ENCODE results near the gene NLGN1.

Gene NLGN1

DNA sequence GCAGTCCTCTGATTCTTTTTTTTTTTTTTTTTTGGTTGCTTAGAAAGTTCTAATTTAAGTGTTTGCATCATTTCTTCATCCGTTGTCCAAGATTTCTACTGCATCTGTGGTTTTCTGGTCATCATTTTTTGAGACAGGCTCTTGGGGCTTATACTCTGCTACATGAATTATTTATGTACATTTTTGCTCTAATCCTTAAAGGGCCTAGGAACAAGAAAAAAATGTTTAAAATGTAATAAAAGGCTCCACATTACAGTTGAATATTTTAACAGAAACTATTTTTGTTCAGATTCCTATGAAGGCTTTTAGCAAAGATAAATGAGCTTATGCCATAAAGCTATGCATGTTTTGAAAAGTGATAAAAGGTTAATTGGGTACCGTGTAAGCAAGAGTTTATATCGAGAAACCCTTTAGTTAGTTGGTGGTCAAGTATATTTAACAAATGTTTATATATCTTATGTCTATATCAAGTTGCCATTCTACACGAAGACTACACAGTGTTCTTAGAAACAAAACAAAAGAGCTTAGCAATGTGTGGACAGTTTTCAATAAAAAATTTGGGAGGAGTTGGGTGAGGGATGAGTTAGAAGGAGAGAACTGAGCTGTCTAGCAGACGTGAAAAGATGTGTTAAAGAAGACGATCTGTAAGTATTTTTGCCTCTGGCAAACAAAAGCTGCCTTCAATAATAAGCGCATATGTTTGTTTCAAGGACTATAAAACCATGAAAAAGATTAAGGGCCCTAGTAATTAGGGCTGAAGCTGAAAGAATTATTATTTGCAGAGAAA lies 898.0 kb downstream of the NLGN1 start:
- Histone ChIP-seq H3K36me3 (replicated peaks) (no peaks in the 10 kb centered on the region), H3K27ac (no peak overlapping the region), H3K27me3 (replicated peaks) (no peaks in the 10 kb centered on the region), H3K4me3 (ENCODE audit: low read depth, low read length) (no peak overlapping the region)
- TF ChIP-seq CTCF (IDR thresholded peaks at IDR 0.05; ENCODE audit: low read depth, low read length, missing control alignments): no peak
- DNase-seq: no peak
- in situ Hi-C loops (cut with HindIII; ENCODE audit: low pct_ligation_motif_present, low sequenced_read_pairs): no loop called here

GRCh38 chr3:174302746-174303315 lies 905.3 kb downstream of the NLGN1 start:
- Histone ChIP-seq H3K27me3 (replicated peaks) (no peaks in the 10 kb centered on the region), H3K36me3 (replicated peaks) (no peaks in the 10 kb centered on the region), H3K27ac (no peak overlapping the region), H3K4me3 (ENCODE audit: low read depth, low read length) (no peak overlapping the region)
- no peak for DNase-seq
- no peak for TF ChIP-seq CTCF (IDR thresholded peaks at IDR 0.05; ENCODE audit: low read depth, low read length, missing control alignments)
- in situ Hi-C loops (cut with HindIII; ENCODE audit: low pct_ligation_motif_present, low sequenced_read_pairs): no loop called here

GRCh38 chr3:174303907-174304560 lies 906.5 kb downstream of the NLGN1 start:
- no peak overlapping the region for H3K27ac ChIP-seq
- DNase-seq: no peak
- H3K4me3 ChIP-seq (ENCODE audit: low read depth, low read length): no peak overlapping the region
- no peaks in the 10 kb centered on the region for H3K27me3 ChIP-seq (replicated peaks)
- in situ Hi-C loops (cut with HindIII; ENCODE audit: low pct_ligation_motif_present, low sequenced_read_pairs): no loop called here
- no peak for TF ChIP-seq CTCF (IDR thresholded peaks at IDR 0.05; ENCODE audit: low read depth, low read length, missing control alignments)
- H3K36me3 ChIP-seq (replicated peaks): no peaks in the 10 kb centered on the region

DNA sequence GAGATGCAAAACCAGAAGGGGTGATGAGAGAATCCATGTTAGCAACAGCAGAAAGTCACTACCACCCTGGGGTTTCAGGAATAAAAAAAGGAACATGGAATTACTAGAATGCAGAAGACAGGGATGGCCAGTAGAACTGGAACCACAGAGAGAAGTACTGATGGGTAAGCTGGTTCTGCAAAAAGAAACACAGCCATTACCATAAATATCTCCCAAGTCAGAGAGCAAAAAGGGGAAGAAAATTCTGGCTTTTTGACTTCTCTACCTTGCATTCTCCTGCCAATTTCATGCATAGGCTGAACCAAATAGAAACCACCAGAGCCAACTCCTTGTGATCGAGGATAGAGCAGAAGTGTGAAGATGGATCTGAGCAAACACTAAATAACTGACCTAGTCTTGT lies 911.2 kb downstream of the NLGN1 start:
- in situ Hi-C loops (cut with HindIII; ENCODE audit: low pct_ligation_motif_present, low sequenced_read_pairs): no loop called here
- H3K36me3 ChIP-seq (replicated peaks): no peaks in the 10 kb centered on the region
- DNase-seq: no peak
- no peaks in the 10 kb centered on the region for H3K27me3 ChIP-seq (replicated peaks)
- H3K4me3 ChIP-seq (ENCODE audit: low read depth, low read length): no peak overlapping the region
- H3K27ac ChIP-seq: no peak overlapping the region
- no peak for TF ChIP-seq CTCF (IDR thresholded peaks at IDR 0.05; ENCODE audit: low read depth, low read length, missing control alignments)

DNA sequence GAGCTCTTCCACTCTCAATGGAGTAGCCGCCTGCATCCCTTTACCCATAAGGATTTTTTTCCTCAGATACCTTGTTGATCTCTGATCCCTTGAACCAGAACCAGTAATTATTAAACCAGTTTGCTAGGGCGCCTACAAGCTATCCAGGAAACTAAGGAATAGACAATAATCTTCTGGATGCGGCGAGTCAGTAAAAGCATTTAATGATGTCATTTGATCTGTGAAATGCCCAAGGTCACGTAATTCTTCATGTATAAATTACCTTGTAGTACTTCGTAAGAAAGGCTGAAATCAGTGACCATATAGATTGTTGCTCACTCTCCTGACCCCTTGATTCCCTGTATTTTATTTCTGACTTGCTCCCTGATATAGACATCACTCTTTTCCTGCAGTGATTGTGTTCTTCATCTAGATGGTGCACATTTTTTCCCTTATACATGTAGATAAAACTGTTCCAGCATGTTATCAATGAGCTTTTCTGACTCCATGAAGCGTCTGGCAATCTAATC lies 913.0 kb downstream of the NLGN1 start:
- Histone ChIP-seq H3K4me3 (ENCODE audit: low read depth, low read length) (no peak overlapping the region), H3K27ac (no peak overlapping the region), H3K27me3 (replicated peaks) (no peaks in the 10 kb centered on the region), H3K36me3 (replicated peaks) (no peaks in the 10 kb centered on the region)
- no peak for TF ChIP-seq CTCF (IDR thresholded peaks at IDR 0.05; ENCODE audit: low read depth, low read length, missing control alignments)
- no peak for DNase-seq
- in situ Hi-C loops (cut with HindIII; ENCODE audit: low pct_ligation_motif_present, low sequenced_read_pairs): no loop called here

Data from brain microvascular endothelial cell (primary cell).